ENCODE data around the gene RAB11A. TPM values are rescaled to one million over a fixed set of nuclear protein-coding genes. Genes with fewer than 3 reads are reported as not detected.
"Not testable (repeated sequence)": the region's sequence is repeated elsewhere in the genome, so short reads cannot be mapped to it uniquely, and the experiment has no call there.

Gene RAB11A
- total RNA-seq, 2 donors from 2014 or later, result 122 to 183 TPM

DNA sequence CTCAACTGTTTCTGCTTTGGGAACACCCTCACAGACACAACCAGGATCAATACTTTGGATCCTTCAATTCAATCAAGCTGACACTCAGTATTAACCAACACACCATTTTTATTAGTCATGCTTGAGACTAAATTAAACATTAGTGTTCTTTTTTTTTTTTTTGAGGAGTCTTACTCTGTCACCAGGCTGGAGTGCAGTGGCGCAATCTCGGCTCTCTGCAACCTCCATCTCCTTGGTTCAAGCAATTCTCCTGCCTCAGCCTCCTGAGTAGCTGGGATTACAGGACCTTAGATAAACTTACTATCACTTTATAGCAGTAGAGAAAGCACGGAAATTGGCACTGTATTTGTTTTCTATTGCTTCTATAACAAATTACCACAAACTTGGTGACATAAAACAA, 2.0 kb upstream of the RAB11A start:
- no peak for DNase-seq (ENCODE audit: low spot score)
- Histone ChIP-seq H3K27me3 (no peaks in the 10 kb centered on the region), H3K4me1 (peaks cover 0 to 20% of the 10 kb centered on the region in 2 donors), H3K36me3 (no peaks in the 10 kb centered on the region), H3K27ac (no peak overlapping the region), H3K9me3 (no peaks in the 10 kb centered on the region), H3K4me3 (no peak overlapping the region)
- TF ChIP-seq, protein P1, sequence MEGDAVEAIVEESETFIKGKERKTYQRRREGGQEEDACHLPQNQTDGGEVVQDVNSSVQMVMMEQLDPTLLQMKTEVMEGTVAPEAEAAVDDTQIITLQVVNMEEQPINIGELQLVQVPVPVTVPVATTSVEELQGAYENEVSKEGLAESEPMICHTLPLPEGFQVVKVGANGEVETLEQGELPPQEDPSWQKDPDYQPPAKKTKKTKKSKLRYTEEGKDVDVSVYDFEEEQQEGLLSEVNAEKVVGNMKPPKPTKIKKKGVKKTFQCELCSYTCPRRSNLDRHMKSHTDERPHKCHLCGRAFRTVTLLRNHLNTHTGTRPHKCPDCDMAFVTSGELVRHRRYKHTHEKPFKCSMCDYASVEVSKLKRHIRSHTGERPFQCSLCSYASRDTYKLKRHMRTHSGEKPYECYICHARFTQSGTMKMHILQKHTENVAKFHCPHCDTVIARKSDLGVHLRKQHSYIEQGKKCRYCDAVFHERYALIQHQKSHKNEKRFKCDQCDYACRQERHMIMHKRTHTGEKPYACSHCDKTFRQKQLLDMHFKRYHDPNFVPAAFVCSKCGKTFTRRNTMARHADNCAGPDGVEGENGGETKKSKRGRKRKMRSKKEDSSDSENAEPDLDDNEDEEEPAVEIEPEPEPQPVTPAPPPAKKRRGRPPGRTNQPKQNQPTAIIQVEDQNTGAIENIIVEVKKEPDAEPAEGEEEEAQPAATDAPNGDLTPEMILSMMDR (IDR thresholded peaks at IDR 0.05), result no peak

DNA sequence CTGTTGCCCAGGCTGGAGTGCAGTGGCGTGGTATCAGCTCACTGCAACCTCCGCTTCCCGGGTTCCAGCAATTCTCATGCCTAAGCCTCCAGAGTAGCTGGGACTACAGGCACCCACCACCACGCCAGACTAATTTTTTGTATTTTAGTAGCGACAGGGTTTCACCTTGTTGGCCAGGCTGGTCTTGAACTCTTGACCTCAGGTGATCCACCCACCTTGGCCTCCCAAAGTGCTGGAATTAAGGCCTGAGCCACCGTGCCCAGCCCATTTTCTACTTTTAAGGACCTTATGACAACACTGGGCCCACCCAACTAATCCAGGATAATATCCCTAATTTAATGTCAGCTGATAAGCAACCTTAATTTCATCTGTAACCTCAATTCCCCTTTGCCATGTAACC, 1.4 kb upstream of the RAB11A start:
- H3K36me3 ChIP-seq; DNase-seq (ENCODE audit: low spot score); H3K27ac ChIP-seq; H3K4me3 ChIP-seq; H3K27me3 ChIP-seq; H3K9me3 ChIP-seq: not testable (repeated sequence)
- peaks cover 0 to 22% of the 10 kb centered on the region in 2 donors for H3K4me1 ChIP-seq

DNA sequence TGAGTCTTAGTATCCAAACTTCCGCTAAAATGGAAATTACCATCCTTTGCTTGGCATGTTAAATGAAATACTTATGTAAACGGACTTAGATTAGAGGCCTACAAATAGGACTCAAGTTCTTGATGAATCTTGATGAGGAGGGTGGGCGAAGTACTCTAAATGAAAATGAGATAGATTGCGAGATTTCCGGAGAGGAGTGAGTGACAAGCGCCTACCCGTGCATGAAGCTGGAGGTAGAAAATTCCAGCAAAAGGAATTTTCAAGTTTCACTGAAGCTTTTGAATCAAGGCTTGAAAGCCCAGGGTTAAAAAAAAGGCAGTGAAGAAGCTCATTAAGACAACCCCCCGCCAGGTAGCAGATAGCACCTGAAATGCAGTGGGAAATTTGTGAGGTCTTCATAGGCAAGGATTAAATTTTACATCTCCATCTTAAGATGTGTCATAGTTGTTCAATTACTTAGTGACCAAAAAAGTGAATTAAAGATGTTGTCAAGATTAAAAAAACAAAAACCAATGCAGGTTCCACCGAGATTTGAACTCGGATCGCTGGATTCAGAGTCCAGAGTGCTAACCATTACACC, 655 bp upstream of the RAB11A start:
- Histone ChIP-seq H3K27ac (peak overlapping the region; percentile 94 to 97), H3K27me3 (no peaks in the 10 kb centered on the region), H3K4me1 (peaks cover 0 to 29% of the 10 kb centered on the region in 2 donors), H3K4me3 (peak overlapping the region; percentile 76 to 97), H3K36me3 (no peaks in the 10 kb centered on the region), H3K9me3 (no peaks in the 10 kb centered on the region)
- TF ChIP-seq, protein P1 (IDR thresholded peaks at IDR 0.05), result no peak
- no peak for DNase-seq (ENCODE audit: low spot score)

DNA sequence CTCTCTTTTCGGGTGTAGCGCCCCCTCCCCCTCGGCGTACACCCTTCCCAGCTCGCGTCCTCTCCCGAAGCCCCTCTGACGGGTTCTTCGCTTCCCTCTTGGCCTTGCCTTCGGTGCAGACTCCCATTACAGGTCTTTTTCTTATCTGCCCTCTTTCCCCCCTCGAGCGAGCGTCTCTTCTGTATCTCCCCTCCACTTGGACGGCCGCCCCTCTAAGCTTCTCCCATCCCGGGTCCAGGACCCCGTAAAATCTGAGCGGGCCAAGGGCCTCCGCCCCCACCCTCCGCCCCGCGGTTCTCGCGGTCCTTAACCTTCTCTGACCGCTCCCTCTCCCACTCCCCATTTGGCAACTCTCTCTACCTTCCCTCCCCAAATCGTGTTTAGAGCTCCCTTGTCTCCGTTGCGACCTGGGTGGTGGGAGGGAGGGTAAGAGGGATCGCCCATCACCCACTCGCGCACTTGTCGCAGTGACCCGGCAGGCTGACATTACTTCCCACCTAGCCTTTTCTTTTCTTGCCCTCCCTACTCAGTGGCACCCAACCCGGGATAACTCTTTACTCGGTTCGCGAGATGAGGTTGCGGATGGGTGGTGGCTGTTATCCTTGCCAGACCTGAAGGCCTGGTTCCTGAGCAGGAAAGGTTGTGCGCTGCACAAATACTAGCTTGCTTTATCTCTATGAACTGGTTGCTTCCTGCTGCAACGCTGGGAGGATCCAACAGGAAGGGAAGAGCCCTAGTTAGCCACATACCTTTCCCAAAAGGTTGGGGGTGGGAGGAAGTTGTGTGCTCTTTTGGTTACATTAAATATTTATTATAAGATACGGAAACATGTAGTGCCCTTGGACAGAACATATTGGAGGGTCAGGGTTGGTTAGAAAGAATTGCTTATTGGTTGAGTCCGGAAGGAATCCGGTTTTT, 922 bp downstream of the RAB11A start:
- Histone ChIP-seq H3K4me3 (peak overlapping the region; percentile 76 to 97), H3K36me3 (peaks cover 7% of the 10 kb centered on the region), H3K27me3 (no peaks in the 10 kb centered on the region), H3K9me3 (no peaks in the 10 kb centered on the region), H3K4me1 (peaks cover 0 to 35% of the 10 kb centered on the region in 2 donors), H3K27ac (peak overlapping the region; percentile 94 to 97)
- TF ChIP-seq, protein P1 (IDR thresholded peaks at IDR 0.05), result no peak
- DNase-seq (ENCODE audit: low spot score), result peak; percentile 74

DNA sequence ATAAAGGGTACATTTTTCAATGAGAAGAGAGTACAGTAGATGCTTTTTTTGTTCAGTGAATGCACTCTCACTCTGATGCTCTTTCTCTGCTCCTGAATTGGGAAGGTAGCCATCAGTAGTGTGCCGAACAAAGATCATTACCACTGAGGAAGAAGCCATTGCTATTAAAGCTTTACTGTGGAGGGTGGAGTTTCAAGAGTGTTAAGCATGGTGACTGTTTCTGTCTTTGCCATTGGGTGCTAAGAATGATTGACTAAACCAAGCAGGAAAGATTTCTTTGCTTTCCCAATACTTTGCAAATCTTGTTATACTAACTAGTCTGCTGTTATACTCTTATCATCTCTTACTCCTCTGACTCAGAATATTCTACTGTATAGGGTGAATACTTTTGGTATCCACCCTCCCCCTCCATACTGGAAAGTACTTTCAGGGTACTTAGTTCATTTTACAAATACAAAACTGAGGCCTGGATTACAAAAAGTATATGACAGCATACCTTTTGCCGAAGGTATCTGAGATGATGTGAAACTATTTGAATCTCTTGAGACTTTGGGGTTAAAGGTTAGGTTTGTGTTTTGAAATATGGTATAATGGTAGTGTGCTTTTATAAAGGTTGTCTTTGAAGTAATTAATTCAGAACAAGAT, 1.7 kb downstream of the RAB11A start:
- DNase-seq (ENCODE audit: low spot score), result no peak
- peaks cover 0 to 41% of the 10 kb centered on the region in 2 donors for H3K4me1 ChIP-seq
- H3K27ac ChIP-seq, result peak overlapping the region; percentile 94 to 97
- H3K9me3 ChIP-seq, result no peaks in the 10 kb centered on the region
- TF ChIP-seq, protein P1 (IDR thresholded peaks at IDR 0.05), result no peak
- H3K4me3 ChIP-seq, result peak overlapping the region; percentile 76 to 97
- H3K27me3 ChIP-seq, result no peaks in the 10 kb centered on the region
- peaks cover 7% of the 10 kb centered on the region for H3K36me3 ChIP-seq

DNA sequence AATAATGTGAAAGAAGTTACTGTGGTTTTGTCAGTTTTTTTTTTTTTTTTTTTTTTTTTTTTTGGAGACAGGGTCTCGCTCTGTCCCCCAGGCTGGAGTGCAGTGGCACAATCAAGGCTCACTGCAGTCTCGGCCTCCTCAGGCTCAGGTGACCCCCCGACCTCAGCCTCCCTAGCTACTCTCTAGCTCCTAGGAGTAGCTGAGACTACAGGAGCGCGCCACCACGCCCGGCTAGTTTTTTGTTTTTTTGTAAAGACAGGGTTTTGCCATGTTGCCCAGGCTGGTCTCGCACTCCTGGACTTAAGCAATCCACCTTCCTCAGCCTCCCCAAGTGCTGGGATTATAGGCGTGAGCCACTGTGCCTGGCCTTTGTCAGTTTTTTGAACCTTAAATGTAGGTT, 2.6 kb downstream of the RAB11A start:
- Histone ChIP-seq H3K4me1 (peaks cover 0 to 49% of the 10 kb centered on the region in 2 donors), H3K27ac (peak overlapping the region in 1 of 2 donors; percentile 94)
- H3K4me3 ChIP-seq; DNase-seq (ENCODE audit: low spot score); H3K9me3 ChIP-seq; H3K27me3 ChIP-seq; H3K36me3 ChIP-seq: not testable (repeated sequence)

DNA sequence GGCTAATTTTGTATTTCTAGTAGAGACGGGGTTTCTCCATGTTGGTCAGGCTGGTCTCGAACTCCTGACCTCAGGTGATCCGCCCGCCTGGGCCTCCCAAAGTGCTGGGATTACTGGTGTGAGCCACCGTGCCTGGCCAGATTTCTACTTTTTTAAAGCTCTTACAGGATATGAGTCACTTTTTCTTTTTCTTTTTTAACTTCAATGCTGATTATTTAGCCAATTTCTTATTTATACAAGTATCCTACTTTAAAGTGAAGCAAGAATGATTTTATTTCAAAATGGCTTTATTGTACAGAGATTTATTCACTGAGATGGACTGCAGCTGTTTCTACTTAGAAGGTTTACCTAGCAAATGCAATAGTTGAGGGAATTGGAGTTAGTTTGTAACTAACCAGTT, 3.3 kb downstream of the RAB11A start:
- H3K27me3 ChIP-seq; H3K9me3 ChIP-seq; DNase-seq (ENCODE audit: low spot score); H3K4me3 ChIP-seq: not testable (repeated sequence)
- Histone ChIP-seq H3K36me3 (peaks cover 12% of the 10 kb centered on the region), H3K27ac (peak overlapping the region in 1 of 2 donors; percentile 94), H3K4me1 (peaks cover 0 to 50% of the 10 kb centered on the region in 2 donors)

Measured in right atrium auricular region (tissue), 2 donors.